ENCODE results near the gene ATP8A2.
"Not testable (repeated sequence)": the region's sequence is repeated elsewhere in the genome, so short reads cannot be mapped to it uniquely, and the experiment has no call there.

The ATP8A2 gene

GRCh38 chr13:25939961-25940687 is 568.4 kb downstream of the ATP8A2 start:
- DNase-seq: no peak

GRCh38 chr13:25943081-25943480 is 571.3 kb downstream of the ATP8A2 start:
- no peak for DNase-seq

- DNase-seq: no peak
Measured at GRCh38 chr13:25943658-25944057, 571.9 kb downstream of the ATP8A2 start.

GRCh38 chr13:25945596-25945995 is 573.8 kb downstream of the ATP8A2 start:
- DNase-seq: no peak

- DNase-seq: no peak
Measured at GRCh38 chr13:25946321-25946720, 574.5 kb downstream of the ATP8A2 start.

GRCh38 chr13:25948910-25949309 is 577.1 kb downstream of the ATP8A2 start:
- DNase-seq: no peak

GRCh38 chr13:25951831-25952230 is 580.1 kb downstream of the ATP8A2 start:
- DNase-seq: no peak

GRCh38 chr13:25954080-25954479 is 582.3 kb downstream of the ATP8A2 start:
- not testable (repeated sequence) for DNase-seq

- not testable (repeated sequence) for DNase-seq
Measured at GRCh38 chr13:25954943-25955342, 583.2 kb downstream of the ATP8A2 start.

GRCh38 chr13:25958986-25959385 is 587.2 kb downstream of the ATP8A2 start:
- peak in 1 of 2 donors; percentile 10 for DNase-seq

- no peak for DNase-seq
Measured at GRCh38 chr13:25961294-25961693, 589.5 kb downstream of the ATP8A2 start.

- no peak for DNase-seq
Measured at GRCh38 chr13:25963674-25964073, 591.9 kb downstream of the ATP8A2 start.

GRCh38 chr13:25965596-25965995 is 593.8 kb downstream of the ATP8A2 start:
- DNase-seq: no peak

- DNase-seq: no peak
Measured at GRCh38 chr13:25966086-25966485, 594.3 kb downstream of the ATP8A2 start.

GRCh38 chr13:25967144-25967543 is 595.4 kb downstream of the ATP8A2 start:
- DNase-seq: no peak

GRCh38 chr13:25971047-25971446 is 599.3 kb downstream of the ATP8A2 start:
- no peak for DNase-seq

GRCh38 chr13:25971459-25972145 is 599.8 kb downstream of the ATP8A2 start:
- DNase-seq: peak; percentile 41 to 51

GRCh38 chr13:25973085-25973484 is 601.3 kb downstream of the ATP8A2 start:
- no peak for DNase-seq

GRCh38 chr13:25973576-25973975 is 601.8 kb downstream of the ATP8A2 start:
- peak in 1 of 2 donors; percentile 53 for DNase-seq

GRCh38 chr13:25977216-25977615 is 605.4 kb downstream of the ATP8A2 start:
- DNase-seq: no peak

GRCh38 chr13:25977671-25978070 is 605.9 kb downstream of the ATP8A2 start:
- no peak for DNase-seq

GRCh38 chr13:25978961-25979360 is 607.2 kb downstream of the ATP8A2 start:
- no peak for DNase-seq

- no peak for DNase-seq
Measured at GRCh38 chr13:25979371-25979770, 607.6 kb downstream of the ATP8A2 start.

- no peak for DNase-seq
Measured at GRCh38 chr13:25980255-25980654, 608.5 kb downstream of the ATP8A2 start.

- DNase-seq: no peak
Measured at GRCh38 chr13:25981060-25981459, 609.3 kb downstream of the ATP8A2 start.
